GM19023 (cell line): Measurements from ENCODE around the gene AP1G2.
"Not testable (repeated sequence)": the region's sequence is repeated elsewhere in the genome, so short reads cannot be mapped to it uniquely, and the experiment has no call there.

Experiments used
- ATAC-seq: cut with Tn5 transposase; IDR thresholded peaks from one replicate; pipeline ENCODE4 v1.9.1; 2021; ENCODE audit warnings: mild to moderate bottlenecking, moderate library complexity; ENCODE audit not compliant: unreplicated experiment

Gene AP1G2, protein sequence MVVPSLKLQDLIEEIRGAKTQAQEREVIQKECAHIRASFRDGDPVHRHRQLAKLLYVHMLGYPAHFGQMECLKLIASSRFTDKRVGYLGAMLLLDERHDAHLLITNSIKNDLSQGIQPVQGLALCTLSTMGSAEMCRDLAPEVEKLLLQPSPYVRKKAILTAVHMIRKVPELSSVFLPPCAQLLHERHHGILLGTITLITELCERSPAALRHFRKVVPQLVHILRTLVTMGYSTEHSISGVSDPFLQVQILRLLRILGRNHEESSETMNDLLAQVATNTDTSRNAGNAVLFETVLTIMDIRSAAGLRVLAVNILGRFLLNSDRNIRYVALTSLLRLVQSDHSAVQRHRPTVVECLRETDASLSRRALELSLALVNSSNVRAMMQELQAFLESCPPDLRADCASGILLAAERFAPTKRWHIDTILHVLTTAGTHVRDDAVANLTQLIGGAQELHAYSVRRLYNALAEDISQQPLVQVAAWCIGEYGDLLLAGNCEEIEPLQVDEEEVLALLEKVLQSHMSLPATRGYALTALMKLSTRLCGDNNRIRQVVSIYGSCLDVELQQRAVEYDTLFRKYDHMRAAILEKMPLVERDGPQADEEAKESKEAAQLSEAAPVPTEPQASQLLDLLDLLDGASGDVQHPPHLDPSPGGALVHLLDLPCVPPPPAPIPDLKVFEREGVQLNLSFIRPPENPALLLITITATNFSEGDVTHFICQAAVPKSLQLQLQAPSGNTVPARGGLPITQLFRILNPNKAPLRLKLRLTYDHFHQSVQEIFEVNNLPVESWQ

DNA sequence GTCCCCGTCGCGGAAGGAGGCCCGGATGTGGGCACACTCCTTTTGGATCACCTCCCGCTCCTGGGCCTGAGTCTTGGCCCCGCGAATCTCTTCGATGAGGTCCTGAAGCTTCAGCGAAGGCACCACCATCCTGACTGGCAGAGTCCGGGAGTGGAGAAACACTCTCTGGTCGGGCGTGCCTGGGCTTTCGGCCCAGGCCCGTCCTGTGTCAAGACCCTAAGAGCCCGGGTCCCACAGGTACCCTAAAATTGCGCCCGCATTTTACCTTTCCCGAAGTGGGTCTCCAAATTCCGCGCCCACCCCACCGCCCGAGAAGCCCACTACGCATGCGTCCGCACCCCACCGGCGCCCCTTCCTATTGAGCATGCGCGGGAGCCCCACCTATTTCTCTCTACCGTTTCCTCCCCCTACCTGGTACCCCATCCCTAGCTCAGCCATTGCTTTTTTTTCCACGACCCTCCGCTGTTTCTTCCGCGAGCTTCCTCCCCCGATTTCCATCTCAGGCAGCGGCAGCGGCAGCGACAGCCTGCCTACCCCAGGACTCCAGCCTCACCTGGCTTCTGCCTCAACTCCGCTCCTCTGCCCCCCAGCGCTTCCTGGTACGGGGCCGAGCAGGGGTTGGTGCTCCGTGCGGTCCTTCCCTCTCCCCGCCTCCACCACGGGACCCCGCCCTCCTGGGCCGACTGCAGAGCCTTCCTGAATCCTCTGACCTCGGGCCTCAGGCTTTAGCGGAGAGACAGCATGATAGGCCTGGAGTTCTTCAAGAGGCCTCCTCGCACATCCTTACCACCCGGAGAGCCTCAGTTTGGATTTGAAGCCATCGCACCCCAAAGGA lies at the start of gene AP1G2:
Gene AP1G2 (minus strand): TSS at position 606 of the 835 bp plus-strand sequence. CDS start 477 bp downstream, at position 129.
- peak; percentile 93 for ATAC-seq

DNA sequence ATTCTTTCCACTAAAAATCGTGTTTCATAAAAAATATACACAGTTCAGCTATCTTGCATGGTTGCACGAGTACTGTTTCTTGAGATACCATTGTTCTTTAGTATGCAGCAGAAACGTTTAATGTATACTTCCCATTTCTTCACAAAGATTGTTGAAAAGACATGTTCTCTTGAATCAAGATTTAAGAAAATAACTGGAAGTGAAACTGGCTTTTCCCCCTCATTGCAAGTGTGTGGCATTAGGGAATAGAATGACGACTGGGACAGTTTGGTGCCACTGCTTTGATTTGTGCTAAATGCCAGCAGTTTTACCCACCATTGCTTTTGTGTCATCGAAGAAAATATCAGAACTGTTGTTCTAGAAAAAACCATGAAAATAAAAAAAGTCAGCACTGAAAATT lies 48.3 kb upstream of the AP1G2 start:
- no peak for ATAC-seq

DNA sequence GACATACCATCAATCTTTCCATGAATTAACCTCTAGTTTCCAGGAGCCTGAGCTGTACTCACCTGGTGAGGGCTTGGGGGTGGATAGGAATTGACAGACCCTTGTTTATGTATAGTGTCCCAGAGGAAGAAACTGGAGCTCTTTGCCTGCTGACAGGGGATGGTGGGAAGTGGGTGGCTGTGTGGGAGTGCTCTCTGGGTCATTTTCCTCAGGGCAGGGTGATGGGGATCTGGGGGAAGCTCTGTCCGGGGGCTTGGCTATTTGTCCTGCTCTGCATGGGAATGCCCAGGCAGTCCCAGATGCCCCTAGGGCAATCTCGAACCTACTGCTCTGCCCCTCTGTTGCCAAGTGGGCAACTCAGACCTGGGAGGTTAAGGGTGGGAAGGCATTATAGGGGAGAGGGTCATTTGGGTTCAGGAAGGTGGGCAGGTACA lies 46.8 kb upstream of the AP1G2 start:
- ATAC-seq: no peak

DNA sequence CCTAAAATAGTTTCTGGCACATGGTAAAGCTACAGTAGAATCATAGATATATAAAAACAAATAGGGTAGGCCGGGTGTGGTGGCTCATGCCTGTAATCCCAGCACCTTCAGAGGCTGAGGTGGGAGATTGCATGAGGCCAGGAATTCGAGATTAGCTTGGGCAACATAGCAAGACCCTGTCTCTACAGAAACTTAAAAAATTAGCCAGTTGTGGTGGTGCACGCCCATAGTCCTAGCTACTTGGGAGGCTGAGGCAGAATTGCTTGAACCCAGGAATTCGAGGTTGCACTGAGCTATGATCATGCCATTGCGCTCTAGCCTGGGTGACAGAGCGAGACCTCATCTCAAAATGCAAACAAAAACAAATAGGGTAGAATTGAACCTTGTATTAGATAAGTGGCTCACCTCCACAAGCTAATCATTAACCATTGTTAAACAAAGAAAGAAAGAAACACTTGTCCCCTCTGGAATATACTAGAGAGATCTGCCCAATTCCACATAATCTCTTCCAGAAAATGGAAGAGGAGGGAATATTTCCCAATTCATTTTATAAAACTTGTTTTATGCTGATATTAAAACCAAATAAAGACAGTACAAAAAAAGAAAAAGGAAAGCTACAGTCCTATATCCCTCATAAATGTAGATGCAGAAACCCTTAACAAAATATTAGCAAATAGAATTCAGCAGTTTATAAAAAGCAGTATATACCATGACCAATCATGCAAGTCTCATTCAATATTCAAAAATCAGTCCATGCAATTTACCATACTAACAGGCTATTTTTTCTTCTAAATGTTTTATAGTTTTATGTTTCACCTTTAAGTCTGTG lies 45.9 kb upstream of the AP1G2 start:
- ATAC-seq: no peak

DNA sequence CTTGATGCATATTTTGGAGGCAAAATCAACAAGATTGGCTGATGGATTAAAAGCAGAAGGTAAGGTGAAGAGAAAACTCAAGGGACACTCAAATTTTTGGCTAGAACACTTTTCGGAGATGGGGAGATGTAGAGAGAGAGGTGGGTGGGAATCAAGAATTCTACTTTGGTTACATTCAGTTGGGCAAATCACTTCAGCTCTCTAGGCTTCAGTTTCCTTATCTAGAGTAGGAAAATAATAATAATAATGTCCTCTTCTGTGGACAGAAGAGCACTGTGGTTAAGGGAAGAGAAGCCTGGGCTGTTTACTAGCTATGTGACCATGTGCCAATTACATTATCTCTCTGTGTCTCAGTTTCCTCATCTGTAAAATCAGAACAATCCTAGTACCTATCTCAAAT lies 45.2 kb upstream of the AP1G2 start:
- ATAC-seq: no peak

DNA sequence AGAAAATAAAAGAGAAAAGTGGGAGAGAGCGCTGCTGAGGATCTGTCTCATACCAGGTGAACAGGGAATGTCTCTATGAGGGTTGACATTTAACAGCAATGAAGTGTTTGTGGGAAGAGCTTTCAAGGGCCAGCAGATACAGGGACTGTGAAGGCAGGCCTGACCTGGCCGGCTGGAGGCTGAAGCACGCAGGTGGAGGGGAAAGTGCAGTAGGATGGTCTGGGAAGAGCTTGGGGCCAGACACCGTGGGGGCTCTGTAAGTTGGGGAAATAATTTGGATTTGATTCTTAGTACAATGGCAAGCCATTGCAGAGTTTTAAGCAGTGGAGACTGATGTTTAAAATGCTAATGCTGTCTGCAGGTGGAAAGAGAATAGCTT lies 44.8 kb upstream of the AP1G2 start:
- no peak for ATAC-seq

DNA sequence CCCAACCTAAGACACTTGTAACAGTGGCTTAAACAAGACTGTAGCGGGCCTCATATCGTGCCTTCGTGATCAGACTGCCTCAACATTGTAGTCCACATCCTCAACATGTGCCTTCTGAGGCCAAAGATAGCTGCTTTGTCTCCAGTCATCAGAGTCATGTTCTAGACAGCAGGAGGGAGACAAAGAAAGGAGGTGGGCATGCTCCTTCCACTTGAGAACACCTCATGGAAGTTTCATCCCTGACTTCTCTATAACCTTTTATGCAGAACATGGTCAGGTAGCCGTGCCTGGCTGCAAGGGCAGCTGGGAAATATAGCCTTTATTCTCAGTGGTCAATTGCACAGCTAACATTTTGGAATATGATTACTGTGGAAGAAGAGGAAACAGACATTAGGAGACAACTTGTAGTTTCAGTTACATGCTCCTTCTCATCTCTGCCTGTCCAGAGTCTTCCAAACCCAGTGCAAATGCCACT lies 43.3 kb upstream of the AP1G2 start:
- ATAC-seq: no peak

DNA sequence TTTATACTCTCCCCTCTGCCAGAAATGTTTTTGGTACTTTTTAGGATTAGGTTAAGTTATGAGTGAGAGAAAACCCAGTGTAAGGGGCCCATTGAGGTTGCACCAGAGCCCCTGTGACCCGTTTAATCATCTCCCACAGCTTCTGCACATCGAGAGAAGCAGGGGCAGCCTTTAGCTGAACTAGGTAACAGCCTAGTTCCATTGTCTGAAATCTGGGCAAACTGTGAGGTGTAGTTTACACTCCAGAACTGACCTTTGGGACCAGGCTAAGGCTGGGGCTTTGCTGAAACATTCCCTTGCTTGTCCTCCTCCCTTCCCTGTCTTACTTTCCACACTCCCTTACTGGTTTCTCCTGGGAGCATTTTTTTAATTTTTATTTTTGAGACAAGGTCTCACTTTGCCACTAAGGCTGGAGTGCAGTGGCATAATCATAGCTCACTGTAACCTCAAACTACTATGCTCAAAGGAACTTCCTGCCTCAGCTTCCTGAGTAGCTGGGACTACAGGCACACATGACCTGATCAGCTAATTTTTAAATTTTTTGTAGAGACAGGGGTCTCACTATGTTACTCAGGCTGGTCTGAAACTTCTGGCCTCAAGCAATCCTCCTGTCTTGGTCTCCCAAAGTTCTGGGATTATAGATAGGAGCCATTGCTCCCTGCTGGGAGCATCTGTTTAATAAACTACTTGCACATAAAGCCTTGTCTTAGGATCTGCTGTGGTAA lies 42.7 kb upstream of the AP1G2 start:
- ATAC-seq: no peak

DNA sequence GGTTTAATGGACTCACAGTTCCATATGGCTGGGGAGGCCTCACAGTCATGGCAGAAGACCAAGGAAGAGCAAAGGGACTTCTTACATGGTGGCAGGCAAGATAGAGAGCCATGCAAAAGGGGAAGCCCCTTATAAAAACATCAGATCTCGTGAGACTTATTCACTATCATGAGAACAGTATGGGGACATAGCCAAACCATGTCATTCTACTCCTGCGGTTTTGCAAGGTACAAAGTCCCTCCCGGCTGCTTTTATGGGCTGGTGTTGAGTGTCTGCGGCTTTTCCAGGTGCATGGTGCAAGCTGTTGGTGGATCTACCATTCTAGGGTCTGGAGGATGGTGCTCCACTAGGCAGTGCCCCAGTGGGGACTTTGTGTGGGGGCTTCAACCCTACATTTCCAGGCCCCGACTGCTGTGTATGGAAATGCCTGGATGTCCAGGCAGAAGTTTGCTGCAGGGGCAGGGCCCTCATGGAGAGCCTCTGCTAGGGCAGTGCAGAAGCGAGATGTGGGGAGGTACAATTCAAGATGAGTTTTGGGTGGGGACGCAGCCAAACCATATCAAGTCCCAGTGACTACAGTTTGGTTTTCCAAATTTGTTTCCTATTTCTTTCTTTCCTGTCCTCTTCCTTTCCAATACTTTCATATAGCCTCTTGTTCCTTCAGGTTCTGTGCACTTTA lies 42.0 kb upstream of the AP1G2 start:
- ATAC-seq: not testable (repeated sequence)

DNA sequence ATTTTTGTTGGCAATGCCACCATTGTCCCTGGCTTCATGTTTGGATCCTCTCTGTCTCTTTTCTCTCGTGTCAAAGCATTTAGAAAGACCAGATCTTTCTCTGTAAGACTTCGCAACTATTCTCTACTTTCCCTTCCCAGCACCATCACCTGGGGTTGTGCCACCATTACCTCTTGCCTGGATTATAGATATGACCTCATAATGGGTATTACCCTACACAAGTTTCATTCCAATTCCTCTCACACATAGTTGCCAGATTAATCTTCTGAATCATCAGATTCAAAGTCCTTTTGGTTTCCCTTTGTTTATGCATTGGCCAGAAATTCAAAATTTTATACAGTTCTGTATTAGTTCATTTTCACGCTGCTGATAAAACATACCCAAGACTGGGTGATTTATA lies 41.4 kb upstream of the AP1G2 start:
- no peak for ATAC-seq

DNA sequence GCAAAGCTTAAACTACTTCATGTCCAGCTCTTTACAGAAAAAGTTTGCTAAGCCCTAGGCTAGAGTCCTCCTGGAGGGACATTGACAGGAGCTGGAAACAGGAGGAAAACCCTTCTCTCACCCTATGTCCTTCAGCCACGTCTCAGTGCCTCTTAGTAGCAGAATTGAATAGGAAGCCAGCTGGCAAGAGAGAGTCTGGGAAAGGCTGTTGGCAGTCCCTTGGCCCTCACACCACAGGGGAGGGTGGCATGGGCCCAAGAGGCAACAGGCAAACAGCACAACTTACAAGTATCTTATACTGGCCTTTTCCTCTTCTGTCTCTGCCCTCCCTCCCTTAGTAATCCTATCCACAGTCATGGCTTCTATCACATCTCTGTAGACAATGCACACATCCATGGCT lies 40.9 kb upstream of the AP1G2 start:
- ATAC-seq: no peak

DNA sequence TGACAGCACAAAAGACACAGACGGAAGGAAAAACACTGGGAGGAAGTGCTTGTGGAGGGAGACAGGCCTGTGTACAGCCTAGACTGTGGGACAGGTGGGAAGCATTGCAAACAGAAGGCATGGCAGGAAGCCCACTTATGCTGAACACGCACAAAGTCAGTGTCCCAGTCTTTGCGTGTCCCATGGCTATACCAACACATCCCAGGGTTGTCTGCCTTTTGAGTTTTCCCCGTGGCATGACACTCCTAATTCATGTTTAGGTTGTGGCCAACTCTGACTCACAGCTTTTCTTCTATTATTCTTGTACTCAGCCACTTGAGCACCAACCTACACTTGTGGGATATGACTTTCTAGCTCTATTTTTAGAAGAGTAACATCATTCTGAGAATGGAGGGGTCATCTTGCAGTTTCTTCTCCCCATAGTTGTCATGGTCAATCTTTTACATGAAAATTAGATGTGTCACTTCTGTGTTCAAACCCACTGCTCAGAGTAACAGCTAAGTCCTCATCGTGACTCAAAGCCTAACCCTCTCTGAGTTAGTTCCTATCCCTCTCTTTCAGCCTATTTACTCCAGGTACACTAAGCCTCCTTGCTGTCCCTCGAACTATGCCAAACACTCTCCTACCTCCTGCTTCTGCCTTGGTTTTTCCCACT lies 38.5 kb upstream of the AP1G2 start:
- ATAC-seq: peak; percentile 78

DNA sequence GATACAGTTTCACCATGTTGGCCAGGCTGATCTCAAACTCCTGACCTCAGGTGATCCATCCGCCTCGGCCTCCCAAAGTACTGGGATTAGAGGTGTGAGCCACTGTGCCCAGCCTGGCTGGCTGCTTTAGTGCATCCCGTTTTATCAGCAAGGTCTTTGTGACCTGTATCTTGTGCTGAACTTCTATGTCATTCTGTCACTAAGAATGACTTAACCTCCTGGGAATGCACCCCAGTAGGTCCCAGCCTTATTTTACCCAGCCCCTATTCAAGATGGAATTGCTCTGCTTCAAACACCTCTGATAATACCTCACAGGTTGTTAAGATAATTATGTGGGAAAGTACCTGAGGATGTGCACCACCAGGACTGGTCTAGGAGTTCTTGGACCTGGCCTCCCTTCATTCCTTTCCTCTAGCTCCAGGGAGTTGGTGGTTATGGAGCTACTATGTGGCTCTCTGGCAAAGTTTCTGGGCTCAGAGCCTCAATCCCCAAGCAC lies 37.1 kb upstream of the AP1G2 start:
- no peak for ATAC-seq

DNA sequence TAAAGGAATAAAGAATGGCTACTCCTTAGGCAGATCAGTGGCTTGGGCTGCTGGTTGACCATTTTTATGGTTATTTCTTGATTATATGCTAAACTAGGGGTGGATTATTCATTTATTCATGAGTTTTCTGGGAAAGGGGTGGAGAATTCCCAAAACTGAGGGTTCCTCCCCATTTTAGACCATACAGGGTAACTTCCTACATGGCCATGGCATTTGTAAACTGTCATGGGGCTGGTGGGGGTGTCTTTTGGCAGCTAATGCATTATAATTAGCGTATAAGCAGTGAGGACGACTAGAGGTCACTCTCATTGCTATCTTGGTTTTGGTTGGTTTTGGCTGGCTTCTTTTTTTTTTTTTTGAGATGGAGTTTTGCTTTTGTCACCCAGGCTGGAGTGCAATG lies 36.6 kb upstream of the AP1G2 start:
- no peak for ATAC-seq

DNA sequence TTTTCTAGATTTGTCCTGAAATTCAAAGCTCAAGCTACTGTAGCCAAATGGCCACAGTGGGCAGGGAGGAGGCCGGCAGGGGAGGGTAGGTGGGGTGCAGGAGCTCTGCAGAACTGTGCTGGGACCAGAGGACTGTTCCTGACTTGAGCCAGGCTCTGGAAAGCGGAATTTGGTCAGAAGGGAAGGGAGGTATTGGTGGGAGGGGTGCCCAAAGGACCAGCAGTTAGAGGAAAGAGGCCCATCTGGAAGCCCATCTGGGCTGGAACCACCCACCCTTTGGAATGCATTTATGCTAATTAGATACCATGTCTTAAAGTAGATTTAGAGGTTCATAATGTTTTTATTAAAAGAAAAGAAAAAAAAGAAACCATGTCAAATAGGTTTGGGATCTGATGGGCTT lies 35.5 kb upstream of the AP1G2 start:
- ATAC-seq: no peak

DNA sequence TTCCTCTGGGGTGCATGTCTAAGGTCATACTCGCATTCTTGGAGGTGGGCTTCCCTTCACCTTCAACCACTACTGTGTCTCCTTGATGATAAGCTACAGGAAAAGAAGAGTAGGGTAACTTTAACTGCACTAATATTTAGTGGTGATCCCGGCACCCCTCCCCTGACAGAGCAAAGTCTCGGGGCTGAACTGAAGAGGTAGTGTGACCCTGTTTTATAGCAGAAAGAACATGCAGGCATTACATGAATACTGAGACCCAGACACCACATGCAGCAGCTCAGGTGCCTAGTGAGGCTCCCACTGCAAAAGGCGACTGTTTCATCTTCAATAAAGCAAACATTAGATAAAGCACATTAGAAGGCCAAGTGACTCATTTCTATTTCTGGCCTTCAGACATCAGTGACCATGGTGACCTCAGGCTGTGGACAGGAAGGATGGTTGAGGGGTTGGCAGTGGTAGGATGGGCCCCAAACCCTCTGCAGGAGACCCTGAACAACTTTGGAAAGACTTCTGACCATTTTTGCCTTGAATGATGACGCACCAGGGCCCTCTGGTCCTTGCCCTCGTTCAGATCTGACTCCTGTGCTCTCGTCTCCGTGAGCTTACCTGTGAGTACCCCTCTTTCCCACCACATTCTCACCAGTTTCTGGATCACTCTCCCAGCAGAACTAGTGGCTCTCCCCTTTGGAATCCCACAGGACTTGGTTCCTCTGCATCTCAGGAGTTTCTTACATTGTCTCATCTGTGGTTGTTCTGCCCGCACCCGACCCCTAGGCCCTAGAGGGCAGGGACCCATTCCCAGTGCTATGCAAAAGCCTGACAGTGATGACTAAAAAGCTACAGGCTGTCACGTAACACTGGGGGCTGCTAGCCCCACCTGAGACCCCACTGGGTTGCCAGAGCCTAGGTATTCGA lies 34.8 kb upstream of the AP1G2 start:
- ATAC-seq: no peak

DNA sequence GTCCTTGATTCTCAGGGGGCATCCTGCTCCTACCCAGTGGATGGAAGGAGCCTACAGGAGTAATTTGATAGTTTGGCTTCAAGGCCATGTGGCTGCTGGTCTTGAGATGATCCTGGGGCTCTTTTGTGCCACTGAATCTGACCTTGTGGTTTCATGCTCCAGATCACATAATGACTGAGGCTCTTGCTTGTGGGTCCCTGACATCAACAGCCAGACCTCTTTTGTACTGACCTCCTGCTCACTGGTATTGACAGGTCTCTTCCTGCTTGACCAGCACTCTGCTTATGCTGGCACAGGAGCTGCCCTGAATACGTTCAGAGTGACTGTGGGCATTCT lies 34.2 kb upstream of the AP1G2 start:
- no peak for ATAC-seq

DNA sequence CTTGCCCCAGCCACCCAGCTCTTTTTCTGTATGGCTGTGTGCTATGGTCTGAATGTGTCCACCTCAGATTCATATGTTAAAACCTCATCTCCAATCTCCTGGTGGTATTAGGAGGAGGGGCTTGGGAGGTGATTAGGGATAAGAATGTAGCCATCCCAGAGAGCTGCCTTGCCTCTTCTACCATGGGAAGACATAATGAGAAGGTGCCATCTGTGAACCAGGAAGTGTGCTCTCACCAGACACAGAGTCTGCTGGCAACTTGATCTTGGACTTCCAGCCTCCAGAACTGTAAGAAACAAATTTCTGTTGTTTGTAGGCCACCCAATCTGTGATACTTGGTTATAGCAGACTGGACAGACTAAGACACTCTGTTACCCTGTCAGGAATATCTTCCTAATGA lies 33.8 kb upstream of the AP1G2 start:
- ATAC-seq: no peak
